Measurements from ENCODE around the gene ACIN1. TPM values are rescaled to one million over a fixed set of nuclear protein-coding genes. Genes with fewer than 3 reads are reported as not detected.

Gene ACIN1
- total and polyA plus RNA-seq, 2 of the 13 experiments (the other 11 are each of a cell fraction or from before 2014, with no cell fraction given) = 165 to 183 TPM

DNA sequence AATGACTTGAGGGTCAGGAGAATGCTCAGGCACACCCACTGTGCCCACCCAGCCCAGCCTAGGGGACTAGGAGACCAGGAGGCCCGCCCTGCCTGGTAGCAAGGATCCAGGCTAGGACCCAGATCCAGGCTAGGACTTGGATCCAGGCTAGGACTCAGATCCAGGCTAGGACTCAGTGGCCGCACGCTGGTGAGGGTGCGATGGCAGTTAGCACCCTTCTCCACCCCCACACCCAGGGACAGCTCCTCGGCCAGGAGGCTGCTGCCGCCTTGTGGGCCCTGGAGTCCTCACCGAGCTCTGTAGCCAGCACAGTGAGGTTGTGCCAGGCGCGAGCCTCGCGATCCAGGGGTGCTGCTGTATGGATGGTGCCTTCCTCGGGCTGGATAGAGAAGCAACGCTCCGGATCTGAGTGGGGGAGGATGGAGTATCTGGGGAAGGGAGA is 42.7 kb downstream of the ACIN1 start (continued):
- TF ChIP-seq, protein P1, sequence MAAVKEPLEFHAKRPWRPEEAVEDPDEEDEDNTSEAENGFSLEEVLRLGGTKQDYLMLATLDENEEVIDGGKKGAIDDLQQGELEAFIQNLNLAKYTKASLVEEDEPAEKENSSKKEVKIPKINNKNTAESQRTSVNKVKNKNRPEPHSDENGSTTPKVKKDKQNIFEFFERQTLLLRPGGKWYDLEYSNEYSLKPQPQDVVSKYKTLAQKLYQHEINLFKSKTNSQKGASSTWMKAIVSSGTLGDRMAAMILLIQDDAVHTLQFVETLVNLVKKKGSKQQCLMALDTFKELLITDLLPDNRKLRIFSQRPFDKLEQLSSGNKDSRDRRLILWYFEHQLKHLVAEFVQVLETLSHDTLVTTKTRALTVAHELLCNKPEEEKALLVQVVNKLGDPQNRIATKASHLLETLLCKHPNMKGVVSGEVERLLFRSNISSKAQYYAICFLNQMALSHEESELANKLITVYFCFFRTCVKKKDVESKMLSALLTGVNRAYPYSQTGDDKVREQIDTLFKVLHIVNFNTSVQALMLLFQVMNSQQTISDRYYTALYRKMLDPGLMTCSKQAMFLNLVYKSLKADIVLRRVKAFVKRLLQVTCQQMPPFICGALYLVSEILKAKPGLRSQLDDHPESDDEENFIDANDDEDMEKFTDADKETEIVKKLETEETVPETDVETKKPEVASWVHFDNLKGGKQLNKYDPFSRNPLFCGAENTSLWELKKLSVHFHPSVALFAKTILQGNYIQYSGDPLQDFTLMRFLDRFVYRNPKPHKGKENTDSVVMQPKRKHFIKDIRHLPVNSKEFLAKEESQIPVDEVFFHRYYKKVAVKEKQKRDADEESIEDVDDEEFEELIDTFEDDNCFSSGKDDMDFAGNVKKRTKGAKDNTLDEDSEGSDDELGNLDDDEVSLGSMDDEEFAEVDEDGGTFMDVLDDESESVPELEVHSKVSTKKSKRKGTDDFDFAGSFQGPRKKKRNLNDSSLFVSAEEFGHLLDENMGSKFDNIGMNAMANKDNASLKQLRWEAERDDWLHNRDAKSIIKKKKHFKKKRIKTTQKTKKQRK (IDR thresholded peaks at IDR 0.05; ENCODE audit: low read length) = no peak
- TF ChIP-seq, protein P2, sequence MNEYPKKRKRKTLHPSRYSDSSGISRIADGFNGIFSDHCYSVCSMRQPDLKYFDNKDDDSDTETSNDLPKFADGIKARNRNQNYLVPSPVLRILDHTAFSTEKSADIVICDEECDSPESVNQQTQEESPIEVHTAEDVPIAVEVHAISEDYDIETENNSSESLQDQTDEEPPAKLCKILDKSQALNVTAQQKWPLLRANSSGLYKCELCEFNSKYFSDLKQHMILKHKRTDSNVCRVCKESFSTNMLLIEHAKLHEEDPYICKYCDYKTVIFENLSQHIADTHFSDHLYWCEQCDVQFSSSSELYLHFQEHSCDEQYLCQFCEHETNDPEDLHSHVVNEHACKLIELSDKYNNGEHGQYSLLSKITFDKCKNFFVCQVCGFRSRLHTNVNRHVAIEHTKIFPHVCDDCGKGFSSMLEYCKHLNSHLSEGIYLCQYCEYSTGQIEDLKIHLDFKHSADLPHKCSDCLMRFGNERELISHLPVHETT (CRISPR knock-in tag; conservative IDR thresholded peaks at IDR 0.05) = no peak
- TF ChIP-seq ZNF710 (CRISPR knock-in tag; IDR thresholded peaks at IDR 0.05; ENCODE audit: borderline replicate concordance) = no peak
- TF ChIP-seq, protein P3, sequence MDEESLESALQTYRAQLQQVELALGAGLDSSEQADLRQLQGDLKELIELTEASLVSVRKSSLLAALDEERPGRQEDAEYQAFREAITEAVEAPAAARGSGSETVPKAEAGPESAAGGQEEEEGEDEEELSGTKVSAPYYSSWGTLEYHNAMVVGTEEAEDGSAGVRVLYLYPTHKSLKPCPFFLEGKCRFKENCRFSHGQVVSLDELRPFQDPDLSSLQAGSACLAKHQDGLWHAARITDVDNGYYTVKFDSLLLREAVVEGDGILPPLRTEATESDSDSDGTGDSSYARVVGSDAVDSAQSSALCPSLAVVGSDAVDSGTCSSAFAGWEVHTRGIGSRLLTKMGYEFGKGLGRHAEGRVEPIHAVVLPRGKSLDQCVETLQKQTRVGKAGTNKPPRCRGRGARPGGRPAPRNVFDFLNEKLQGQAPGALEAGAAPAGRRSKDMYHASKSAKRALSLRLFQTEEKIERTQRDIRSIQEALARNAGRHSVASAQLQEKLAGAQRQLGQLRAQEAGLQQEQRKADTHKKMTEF (CRISPR knock-in tag; IDR thresholded peaks at IDR 0.05) = no peak; the same call in 1 of the 2 replicates
- TF ChIP-seq ZNF468 (CRISPR knock-in tag; IDR thresholded peaks at IDR 0.05) = no peak
- no peak for TF ChIP-seq ZNF552 (CRISPR knock-in tag; IDR thresholded peaks at IDR 0.05; ENCODE audit: borderline replicate concordance)
- no peak for TF ChIP-seq ZKSCAN1 (IDR thresholded peaks at IDR 0.05; ENCODE audit: low read length)
- no peak for TF ChIP-seq ZBTB2 (CRISPR knock-in tag; IDR thresholded peaks at IDR 0.05; ENCODE audit: low read depth)
- TF ChIP-seq, protein P4, sequence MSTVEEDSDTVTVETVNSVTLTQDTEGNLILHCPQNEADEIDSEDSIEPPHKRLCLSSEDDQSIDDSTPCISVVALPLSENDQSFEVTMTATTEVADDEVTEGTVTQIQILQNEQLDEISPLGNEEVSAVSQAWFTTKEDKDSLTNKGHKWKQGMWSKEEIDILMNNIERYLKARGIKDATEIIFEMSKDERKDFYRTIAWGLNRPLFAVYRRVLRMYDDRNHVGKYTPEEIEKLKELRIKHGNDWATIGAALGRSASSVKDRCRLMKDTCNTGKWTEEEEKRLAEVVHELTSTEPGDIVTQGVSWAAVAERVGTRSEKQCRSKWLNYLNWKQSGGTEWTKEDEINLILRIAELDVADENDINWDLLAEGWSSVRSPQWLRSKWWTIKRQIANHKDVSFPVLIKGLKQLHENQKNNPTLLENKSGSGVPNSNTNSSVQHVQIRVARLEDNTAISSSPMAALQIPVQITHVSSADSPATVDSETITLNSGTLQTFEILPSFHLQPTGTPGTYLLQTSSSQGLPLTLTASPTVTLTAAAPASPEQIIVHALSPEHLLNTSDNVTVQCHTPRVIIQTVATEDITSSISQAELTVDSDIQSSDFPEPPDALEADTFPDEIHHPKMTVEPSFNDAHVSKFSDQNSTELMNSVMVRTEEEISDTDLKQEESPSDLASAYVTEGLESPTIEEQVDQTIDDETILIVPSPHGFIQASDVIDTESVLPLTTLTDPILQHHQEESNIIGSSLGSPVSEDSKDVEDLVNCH (CRISPR knock-in tag; IDR thresholded peaks at IDR 0.05) = no peak
- no peak for TF ChIP-seq AGO2 (optimal IDR thresholded peaks at IDR 0.05; ENCODE audit: low read depth, low read length)
- TF ChIP-seq, protein P5, sequence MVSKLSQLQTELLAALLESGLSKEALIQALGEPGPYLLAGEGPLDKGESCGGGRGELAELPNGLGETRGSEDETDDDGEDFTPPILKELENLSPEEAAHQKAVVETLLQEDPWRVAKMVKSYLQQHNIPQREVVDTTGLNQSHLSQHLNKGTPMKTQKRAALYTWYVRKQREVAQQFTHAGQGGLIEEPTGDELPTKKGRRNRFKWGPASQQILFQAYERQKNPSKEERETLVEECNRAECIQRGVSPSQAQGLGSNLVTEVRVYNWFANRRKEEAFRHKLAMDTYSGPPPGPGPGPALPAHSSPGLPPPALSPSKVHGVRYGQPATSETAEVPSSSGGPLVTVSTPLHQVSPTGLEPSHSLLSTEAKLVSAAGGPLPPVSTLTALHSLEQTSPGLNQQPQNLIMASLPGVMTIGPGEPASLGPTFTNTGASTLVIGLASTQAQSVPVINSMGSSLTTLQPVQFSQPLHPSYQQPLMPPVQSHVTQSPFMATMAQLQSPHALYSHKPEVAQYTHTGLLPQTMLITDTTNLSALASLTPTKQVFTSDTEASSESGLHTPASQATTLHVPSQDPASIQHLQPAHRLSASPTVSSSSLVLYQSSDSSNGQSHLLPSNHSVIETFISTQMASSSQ (IDR thresholded peaks at IDR 0.05; ENCODE audit: low read depth) = no peak
- TF ChIP-seq, protein P5 (CRISPR knock-in tag; IDR thresholded peaks at IDR 0.05; ENCODE audit: borderline replicate concordance) = no peak

Measured in HepG2 (cell line).